CD4-positive, alpha-beta T cell treated with Interleukin-4 for 4 hours (primary cell): Measurements from ENCODE around the gene YLPM1.
"Not testable (repeated sequence)": the region's sequence is repeated elsewhere in the genome, so short reads cannot be mapped to it uniquely, and the experiment has no call there.

Source experiments
- DNase-seq: peaks from one replicate; pipeline ENCODE4 v3.0.0-alpha.2; 2020

Gene YLPM1

DNA sequence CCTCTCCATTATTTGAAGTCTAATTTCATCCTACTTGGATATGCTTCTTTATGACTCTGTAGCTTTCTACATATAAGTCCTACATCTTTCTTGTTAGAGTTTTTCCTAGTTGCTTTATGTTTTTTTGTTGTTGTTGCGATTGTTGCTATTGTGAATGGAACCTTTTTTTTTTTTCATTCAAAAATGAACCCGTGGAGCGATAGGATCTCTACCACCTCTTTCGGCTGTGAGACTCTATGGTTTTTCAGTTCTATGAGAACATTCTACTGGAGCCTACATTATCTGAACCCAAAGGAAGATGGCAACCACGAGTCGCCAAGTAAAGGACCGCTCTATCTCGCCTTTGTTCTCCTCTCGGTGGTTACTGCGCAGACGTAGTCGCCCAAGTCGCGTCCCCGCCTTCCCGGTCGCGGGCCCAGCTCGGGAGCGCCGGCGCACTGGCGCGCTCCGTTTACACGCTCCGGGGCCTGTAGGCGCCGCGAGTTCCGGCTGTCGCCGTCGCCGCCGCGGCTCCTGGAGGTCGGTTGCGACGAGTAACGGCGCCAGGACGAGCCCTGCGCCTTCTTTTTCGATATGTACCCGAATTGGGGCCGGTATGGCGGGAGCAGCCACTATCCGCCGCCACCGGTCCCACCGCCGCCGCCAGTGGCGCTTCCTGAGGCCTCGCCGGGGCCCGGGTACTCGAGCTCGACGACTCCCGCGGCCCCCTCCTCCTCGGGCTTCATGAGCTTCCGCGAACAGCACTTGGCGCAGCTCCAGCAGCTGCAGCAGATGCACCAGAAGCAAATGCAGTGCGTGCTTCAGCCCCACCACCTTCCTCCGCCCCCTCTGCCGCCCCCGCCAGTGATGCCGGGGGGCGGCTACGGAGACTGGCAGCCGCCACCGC lies at the start of gene YLPM1:
YLPM1 (plus strand) TSS at position 400 of the 886 bp plus-strand sequence; CDS start at position 574, 174 bp downstream.
- peak; percentile 97 for DNase-seq

DNA sequence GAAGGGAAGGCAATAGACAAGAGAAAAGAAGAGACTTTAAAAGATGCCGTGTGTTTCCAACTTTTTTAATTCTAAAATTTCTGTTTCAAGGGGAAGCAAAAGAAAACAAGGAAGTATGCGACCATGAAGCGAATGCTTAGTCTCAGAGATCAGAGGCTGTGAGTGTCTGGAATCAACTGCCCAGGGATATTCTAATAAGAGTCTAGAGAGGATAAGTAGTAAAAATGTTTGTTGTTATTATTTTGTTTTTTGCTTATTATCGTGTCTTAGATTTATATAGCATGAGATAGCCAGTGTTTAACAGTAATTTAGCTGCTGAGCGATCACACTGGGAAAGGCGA lies 49.8 kb upstream of the YLPM1 start:
- no peak for DNase-seq

- no peak for DNase-seq
Observed at GRCh38 chr14:74720526-74720925, 42.6 kb upstream of the YLPM1 start.

GRCh38 chr14:74723134-74723533 lies 40.0 kb upstream of the YLPM1 start:
- DNase-seq, result no peak

DNA sequence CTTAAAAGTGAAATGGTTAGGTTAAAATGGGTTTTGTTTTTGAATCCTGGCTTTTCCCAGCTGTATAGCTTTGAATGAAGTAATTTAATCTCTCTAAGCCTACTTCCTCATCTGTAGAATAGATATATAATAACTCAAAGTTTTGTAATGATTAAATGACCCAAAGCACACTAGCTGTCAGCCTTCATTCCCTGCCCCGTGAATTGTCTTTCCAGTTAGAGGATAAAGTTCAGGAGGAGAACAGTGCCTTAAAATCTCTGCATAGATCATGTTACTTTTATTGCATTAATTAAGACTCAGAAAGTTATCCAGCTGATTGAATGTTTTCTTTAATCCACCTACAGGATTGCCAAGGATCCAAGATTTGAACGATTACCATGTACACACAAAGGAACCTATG lies 30.7 kb upstream of the YLPM1 start:
- no peak for DNase-seq

DNA sequence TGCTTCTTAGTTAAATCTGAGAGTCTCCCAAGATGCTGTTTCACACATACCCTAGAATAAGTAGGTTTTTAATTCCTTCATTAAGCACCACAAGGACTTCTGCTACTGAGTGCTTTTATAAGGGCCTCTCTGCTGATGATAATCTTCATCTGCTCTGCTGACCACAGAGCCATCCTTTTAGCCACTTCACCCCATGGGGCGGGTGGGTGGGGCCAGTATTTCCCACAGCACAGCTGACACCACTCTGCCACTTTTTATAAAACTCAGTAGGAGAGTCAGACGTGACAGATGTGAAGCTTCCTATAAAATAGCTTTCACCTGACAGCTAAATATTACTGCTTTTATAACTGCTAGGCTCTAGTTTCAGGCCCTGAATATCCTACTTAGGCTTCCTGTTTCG lies 29.9 kb upstream of the YLPM1 start:
- no peak for DNase-seq

DNA sequence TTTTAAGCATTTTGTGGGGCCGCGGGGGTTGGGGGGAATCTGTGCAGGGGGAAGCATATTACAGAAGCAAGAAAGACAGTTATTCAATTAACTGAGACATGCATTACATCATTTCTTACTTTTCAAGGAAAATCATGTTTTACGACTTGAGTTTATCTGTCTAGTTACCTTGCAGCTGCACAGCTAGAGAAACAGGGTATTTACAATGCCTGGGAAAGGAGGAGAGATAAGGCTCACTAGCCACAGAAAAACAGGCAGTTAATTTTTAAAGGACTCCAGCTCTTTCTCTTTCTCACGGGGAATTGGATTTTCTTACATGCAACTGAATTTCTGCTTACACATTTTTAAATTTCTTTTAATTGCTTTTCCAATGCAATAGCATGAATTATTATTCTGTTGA lies 28.0 kb upstream of the YLPM1 start:
- DNase-seq, result no peak

GRCh38 chr14:74737753-74738325 lies 25.3 kb upstream of the YLPM1 start:
- DNase-seq, result no peak

GRCh38 chr14:74739293-74740030 lies 23.7 kb upstream of the YLPM1 start:
- DNase-seq, result no peak

GRCh38 chr14:74747237-74747636 lies 15.9 kb upstream of the YLPM1 start:
- no peak for DNase-seq

DNA sequence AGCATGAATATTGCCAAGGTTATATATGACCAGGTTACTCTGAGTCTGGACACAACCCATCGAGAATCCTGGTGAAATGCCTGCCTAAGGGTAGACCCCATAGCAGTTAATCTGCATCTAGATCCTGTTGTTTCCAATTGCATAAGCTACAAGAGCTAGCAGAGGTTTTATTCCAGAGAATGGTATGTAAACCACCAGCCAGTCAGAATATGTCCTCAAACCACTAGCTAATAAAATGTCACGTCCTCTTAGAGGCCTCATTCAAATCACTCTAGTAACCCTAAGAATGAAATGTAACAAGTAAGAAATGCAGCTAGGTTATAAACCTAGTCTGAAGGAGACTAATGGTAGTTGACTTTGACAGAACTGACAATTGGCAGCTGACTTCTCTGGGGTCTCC lies 9.0 kb upstream of the YLPM1 start:
- no peak for DNase-seq

GRCh38 chr14:74754899-74755298 lies 8.2 kb upstream of the YLPM1 start:
- DNase-seq, result no peak

DNA sequence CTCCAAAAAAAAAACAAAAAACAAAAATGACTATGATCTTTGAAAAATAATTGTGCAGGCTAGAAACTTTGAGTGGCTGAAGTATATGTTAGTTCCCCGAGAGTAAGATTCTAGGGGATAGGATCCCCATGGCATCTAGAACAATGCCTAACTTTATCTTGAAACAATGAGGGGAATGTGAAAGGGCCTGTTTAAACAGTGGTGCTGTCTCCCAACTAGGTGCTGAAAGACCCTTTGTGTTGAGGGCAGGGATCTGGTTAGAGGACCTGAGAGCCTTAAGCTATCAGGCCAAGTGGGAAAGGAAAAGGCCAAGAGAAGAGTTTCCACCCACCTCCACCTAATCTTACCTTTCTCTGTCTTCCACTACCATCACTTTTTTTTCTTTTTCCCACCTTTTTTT lies 6.8 kb upstream of the YLPM1 start:
- DNase-seq, result no peak

- not testable (repeated sequence) for DNase-seq
Observed at GRCh38 chr14:74758505-74758904, 4.6 kb upstream of the YLPM1 start.

GRCh38 chr14:74763803-74764531 lies 851 bp downstream of the YLPM1 start:
- no peak for DNase-seq

GRCh38 chr14:74765721-74766120 lies 2.6 kb downstream of the YLPM1 start:
- DNase-seq, result no peak

DNA sequence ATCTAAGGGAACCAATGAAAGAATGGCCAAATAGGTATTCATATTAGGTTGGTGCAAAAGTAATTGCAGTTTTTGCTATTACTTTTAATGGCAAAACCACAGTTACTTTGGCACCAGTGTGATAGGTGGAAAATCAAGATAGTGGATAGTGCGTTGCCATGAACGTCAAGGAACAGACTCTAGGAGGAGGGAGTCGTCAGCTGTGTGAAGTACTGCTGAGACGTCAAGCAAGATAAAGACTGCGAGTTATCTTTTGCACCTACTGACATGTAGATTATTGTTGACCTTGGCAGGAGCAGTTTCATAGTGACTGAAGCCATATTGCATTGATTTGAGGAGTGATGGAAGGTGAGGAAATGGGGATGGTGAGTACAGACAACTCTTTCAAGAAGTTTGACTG lies 8.3 kb downstream of the YLPM1 start:
- DNase-seq, result no peak

GRCh38 chr14:74784634-74785033 lies 21.5 kb downstream of the YLPM1 start:
- DNase-seq, result no peak

DNA sequence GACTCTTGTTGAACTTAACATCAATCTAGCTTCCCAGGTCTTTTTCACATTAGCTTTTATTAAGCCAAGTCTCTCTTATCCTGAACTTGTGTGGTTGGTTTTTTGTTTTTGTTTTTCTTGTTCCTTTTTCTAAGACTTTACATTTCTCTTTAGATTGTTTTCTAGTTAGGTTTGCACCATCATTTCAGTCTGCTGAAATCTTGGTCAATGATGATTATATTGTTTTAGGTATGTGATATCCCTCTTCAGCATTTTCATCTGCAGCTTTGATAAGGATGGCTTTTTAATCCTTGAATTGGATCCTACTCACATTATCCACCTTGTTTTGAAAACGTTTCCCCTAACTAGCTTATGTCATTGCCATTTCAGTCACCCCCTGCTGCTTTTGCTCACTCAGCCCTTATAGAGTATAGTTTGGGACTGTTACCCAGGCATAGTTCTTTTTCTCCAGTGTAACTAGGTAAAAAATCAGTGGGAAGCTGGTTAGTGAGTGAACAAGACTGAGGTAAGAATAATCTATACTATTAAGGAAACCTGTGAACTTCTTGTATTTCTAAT lies 22.0 kb downstream of the YLPM1 start:
- DNase-seq, result no peak

- no peak for DNase-seq
Observed at GRCh38 chr14:74786796-74787315, 23.7 kb downstream of the YLPM1 start.

DNA sequence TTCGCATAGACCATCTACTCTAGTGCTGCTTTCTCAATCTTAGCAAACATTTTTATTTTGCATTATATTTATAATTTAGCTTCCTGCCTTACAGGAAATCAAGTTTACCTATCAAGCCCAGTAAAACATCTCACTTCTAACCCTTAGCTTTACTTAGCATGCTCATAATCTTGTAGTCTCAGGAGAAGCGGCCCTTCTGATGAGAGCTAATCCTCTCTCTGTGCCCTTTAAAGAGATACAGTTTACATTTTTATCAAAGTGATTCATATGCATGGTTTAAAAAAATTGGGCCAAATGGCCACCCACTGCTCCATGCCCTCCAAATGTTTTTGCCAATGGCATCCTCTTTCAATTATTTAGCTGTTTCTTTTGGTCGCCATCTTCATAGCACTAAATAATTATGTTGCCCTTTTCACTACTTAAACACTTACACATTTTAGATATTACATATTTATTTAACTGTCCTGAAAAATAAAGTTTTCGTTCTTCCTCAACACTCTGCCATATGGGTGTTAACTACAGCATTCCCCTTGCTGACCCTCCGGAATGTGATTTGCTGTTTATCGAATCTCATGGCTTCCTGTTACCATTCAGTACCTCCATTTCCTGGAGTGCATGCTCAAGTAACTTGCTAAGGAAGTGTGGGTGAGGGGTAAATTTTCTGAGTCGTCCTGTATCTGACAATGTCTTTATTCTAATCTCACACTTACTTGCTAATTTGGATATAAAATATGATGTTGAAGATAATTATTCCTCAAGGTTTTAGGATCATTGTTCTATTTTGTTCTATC lies 29.3 kb downstream of the YLPM1 start:
- DNase-seq, result peak; percentile 33
